SK-N-SH (cell line): ENCODE data around the gene PARD3. TPM values are rescaled to one million over a fixed set of nuclear protein-coding genes. Genes with fewer than 3 reads are reported as not detected.

Experiments used
- CTCF ChIA-PET: fragments of 300-600, 350-600 bp; formaldehyde crosslinking; extraction: SDS; loops from one replicate; lab custom pipeline; 2021; lab: Yijun Ruan, JAX
- POLR2A ChIA-PET: fragments of 350-600 bp; sonication (Branson Sonifier 250); formaldehyde crosslinking; extraction: SDS; loops from one replicate; lab custom pipeline; 2020; ENCODE audit warnings: antibody characterized with exemption, inconsistent platforms; lab: Yijun Ruan, JAX
- DNase-seq: peaks from one replicate; pipeline ENCODE4 v3.0.0; 2012
- H2AFZ ChIP-seq: fragments of 200-600 bp; sonication (generic); 2 replicates; pipeline ENCODE4 v1.8.1; 2016; ENCODE audit warnings: antibody characterized with exemption, mild to moderate bottlenecking, low read depth
- H3F3A ChIP-seq: fragments of 200-600 bp; sonication (generic); replicated peaks from 2 replicates; pipeline ENCODE3; 2016; ENCODE audit warnings: antibody characterized with exemption, mild to moderate bottlenecking; ENCODE audit not compliant: insufficient read depth
- H3K27ac ChIP-seq, 2 experiments: fragments of 200-500 bp in 1 of 2; fragments of 200-600 bp in 1 of 2; sonication (Bioruptor generic) in 1 of 2; sonication (generic), shearing (Covaris generic) in 1 of 2; 2 replicates each; pipeline versions ENCODE4 v1.5.1 to v1.6.1; 2014 to 2016; ENCODE audit warnings: low read depth in 2 of 2, inconsistent platforms in 1 of 2, low read length in 1 of 2, mild to moderate bottlenecking in 1 of 2, mixed read lengths in 1 of 2
- H3K27me3 ChIP-seq: fragments of 200-600 bp; sonication (generic), shearing (Covaris generic); 2 replicates; pipeline ENCODE4 v1.6.1; 2016; ENCODE audit warnings: mixed run types; ENCODE audit not compliant: insufficient read depth
- H3K36me3 ChIP-seq, 2 experiments: fragments of 200-500 bp in 1 of 2; fragments of 200-600 bp in 1 of 2; sonication (Bioruptor generic) in 1 of 2; sonication (generic) in 1 of 2; replicated peaks in 1 of 2; 2 replicates each; pipeline versions ENCODE3 to v1.5.1; 2014 to 2016; ENCODE audit warnings: low read length in 1 of 2, mild to moderate bottlenecking in 1 of 2; ENCODE audit not compliant: insufficient read depth in 2 of 2, control insufficient read depth in 1 of 2
- H3K4me1 ChIP-seq, 2 experiments: fragments of 200-500 bp in 1 of 2; fragments of 200-600 bp in 1 of 2; sonication (Bioruptor generic) in 1 of 2; sonication (generic), shearing (Covaris generic) in 1 of 2; 2 replicates each; pipeline versions ENCODE4 v1.5.1 to v1.6.1; 2014 to 2016; ENCODE audit warnings: low read depth in 1 of 2, low read length in 1 of 2, mixed run types in 1 of 2; ENCODE audit not compliant: insufficient read depth in 2 of 2, control insufficient read depth in 1 of 2
- H3K4me2 ChIP-seq: fragments of 200-600 bp; sonication (generic), shearing (Covaris generic); 2 replicates; pipeline ENCODE4 v1.6.1; 2017; ENCODE audit warnings: mixed run types
- H3K4me3 ChIP-seq, 2 experiments: fragments of 200-500 bp in 1 of 2; fragments of 200-600 bp in 1 of 2; sonication (Bioruptor generic) in 1 of 2; sonication (generic), shearing (Covaris generic) in 1 of 2; 2 replicates each; pipeline versions ENCODE4 v1.5.1 to v1.8.1; 2014 to 2016; ENCODE audit warnings: low read depth in 2 of 2, inconsistent platforms in 1 of 2, low read length in 1 of 2, mild to moderate bottlenecking in 1 of 2, mixed read lengths in 1 of 2, moderate library complexity in 1 of 2
- H3K79me2 ChIP-seq: fragments of 200-600 bp; sonication (generic); 2 replicates; pipeline ENCODE4 v1.8.1; 2017; ENCODE audit warnings: mild to moderate bottlenecking; ENCODE audit not compliant: insufficient read depth
- H3K9ac ChIP-seq: fragments of 200-600 bp; sonication (generic); 2 replicates; pipeline ENCODE4 v1.6.1; 2017; ENCODE audit warnings: mixed run types
- H3K9me2 ChIP-seq: fragments of 200-600 bp; sonication (generic); 2 replicates; pipeline ENCODE4 v1.6.1; 2017; ENCODE audit warnings: mixed run types
- H3K9me3 ChIP-seq: fragments of 200-600 bp; sonication (generic); 2 replicates; pipeline ENCODE4 v1.6.1; 2017; ENCODE audit warnings: mixed run types, mild to moderate bottlenecking, moderate library complexity
- H4K20me1 ChIP-seq: fragments of 200-600 bp; sonication (generic); 2 replicates; pipeline ENCODE4 v1.6.1; 2017; ENCODE audit warnings: mild to moderate bottlenecking, mixed run types; ENCODE audit not compliant: insufficient read depth
- ELF1 ChIP-seq: IDR thresholded peaks from 2 replicates; pipeline ENCODE4 v1.4.0; 2012
- FOSL2 ChIP-seq: IDR thresholded peaks from 2 replicates; pipeline ENCODE4 v1.4.0; 2012; ENCODE audit warnings: low read depth, mild to moderate bottlenecking, moderate library complexity, borderline replicate concordance
- FOXJ3 ChIP-seq: sonication (generic); formaldehyde crosslinking; IDR thresholded peaks from 2 replicates; pipeline ENCODE4 v1.5.1; 2020; ENCODE audit warnings: mild to moderate bottlenecking, missing genetic modification reagents
- GABPA ChIP-seq: IDR thresholded peaks from 2 replicates; pipeline ENCODE4 v1.4.0; 2012; ENCODE audit warnings: low read depth, mild to moderate bottlenecking
- JUND ChIP-seq: IDR thresholded peaks from 2 replicates; pipeline ENCODE4 v1.4.0; 2012
- MEF2A ChIP-seq: IDR thresholded peaks from 2 replicates; pipeline ENCODE4 v1.4.0; 2012; ENCODE audit warnings: low read depth, borderline replicate concordance
- MXI1 ChIP-seq: IDR thresholded peaks from 2 replicates; pipeline ENCODE4 v1.6.1; 2012; ENCODE audit warnings: mild to moderate bottlenecking, low read depth, low read length, improper control_type of control experiment
- POLR2AphosphoS5 ChIP-seq: IDR thresholded peaks from 2 replicates; pipeline ENCODE4 v1.6.1; 2012; ENCODE audit warnings: low read depth, low read length
- RAD21 ChIP-seq: IDR thresholded peaks from 2 replicates; pipeline ENCODE4 v1.6.1; 2012; ENCODE audit warnings: mild to moderate bottlenecking, low read length
- RCOR1 ChIP-seq: fragments of 150-350 bp; IDR thresholded peaks from 2 replicates; pipeline ENCODE4 v1.6.1; 2017; ENCODE audit warnings: antibody characterized with exemption, low read length
- RFX5 ChIP-seq: IDR thresholded peaks from 2 replicates; pipeline ENCODE4 v1.6.1; 2012; ENCODE audit warnings: mild to moderate bottlenecking, improper control_type of control experiment, low read length
- RXRA ChIP-seq: IDR thresholded peaks from 2 replicates; pipeline ENCODE4 v1.4.0; 2012; ENCODE audit warnings: low read depth, mild to moderate bottlenecking, borderline replicate concordance
- SMC3 ChIP-seq: IDR thresholded peaks from 2 replicates; pipeline ENCODE4 v1.6.1; 2012; ENCODE audit warnings: low read depth, low read length, improper control_type of control experiment
- TCF12 ChIP-seq: IDR thresholded peaks from 2 replicates; pipeline ENCODE4 v1.4.0; 2012
- TEAD4 ChIP-seq: IDR thresholded peaks from 2 replicates; pipeline ENCODE4 v1.4.0; 2012; ENCODE audit warnings: mild to moderate bottlenecking, borderline replicate concordance; ENCODE audit not compliant: insufficient read depth
- YY1 ChIP-seq: IDR thresholded peaks from 2 replicates; pipeline ENCODE4 v1.4.0; 2012; ENCODE audit warnings: low read depth, mild to moderate bottlenecking
- WGBS: methylation state at CpG from one replicate; pipeline ENCODE4 v1.1.6; 2017; ENCODE audit warnings: low lambda C conversion rate; 5-methylcytosine and 5-hydroxymethylcytosine counted together
- polyA plus RNA-seq, 3 experiments: library from polyadenylated mRNA; depleted of rRNA; stranded (reverse); fragments of >200 nt; gene quantifications; 2 replicates each; pipeline ENCODE4 v1.2.3, GENCODE V29; 2012
- TF ChIP-seq, protein P1 (sequence below): IDR thresholded peaks from 2 replicates; pipeline ENCODE4; 2012
- TF ChIP-seq, protein P2 (sequence below): IDR thresholded peaks from 2 replicates; pipeline ENCODE4 v1.4.0; 2012; ENCODE audit warnings: low read depth, borderline replicate concordance
- TF ChIP-seq, protein P3 (sequence below): IDR thresholded peaks from 2 replicates; pipeline ENCODE4 v1.6.1; 2012; ENCODE audit warnings: mild to moderate bottlenecking, low read depth, low read length, moderate library complexity
- TF ChIP-seq, protein P4 (sequence below): fragments of 200-600 bp; sonication (generic); IDR thresholded peaks from 2 replicates; pipeline ENCODE4 v1.6.1; 2017; ENCODE audit warnings: antibody characterized with exemption, mild to moderate bottlenecking, moderate library complexity

PARD3 gene
- polyA plus RNA-seq, 1 of the 3 experiments (the other 2 are of a cell fraction), result 29.4 TPM

DNA sequence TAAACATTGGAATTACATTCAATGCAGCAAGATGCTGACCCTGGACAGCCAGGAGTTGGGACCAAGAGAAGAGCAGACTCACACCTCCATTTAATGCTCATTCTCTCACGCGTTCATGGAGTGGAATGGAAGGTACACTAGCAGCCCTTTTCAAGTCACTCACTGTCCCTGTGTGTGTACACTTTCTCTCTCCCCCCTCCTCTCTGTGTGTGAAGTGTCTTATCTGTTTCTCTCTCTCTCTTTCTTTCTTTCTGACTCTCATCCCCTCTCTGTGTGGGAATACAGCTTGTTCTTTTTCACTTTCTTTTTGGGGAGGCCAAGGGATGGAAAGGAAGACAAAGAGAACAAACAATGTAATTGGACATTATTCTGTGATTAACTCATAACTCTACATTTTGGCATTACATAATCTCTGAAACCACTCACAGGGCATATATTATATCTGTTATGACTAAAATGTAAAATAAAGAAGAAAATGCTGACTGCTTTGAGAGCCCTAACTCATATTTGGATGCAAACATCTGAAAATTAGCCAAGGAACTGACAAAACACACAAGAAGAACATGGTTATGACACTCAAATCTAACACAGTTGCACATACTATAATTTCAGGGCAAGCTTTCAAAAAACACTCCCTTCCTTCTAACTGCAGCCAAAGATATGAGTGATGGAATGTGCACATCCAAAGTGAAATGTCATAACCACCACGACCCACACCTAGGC lies 188.8 kb downstream of the PARD3 start:
- WGBS, result 93% methylated on average over 3 of the region's 3 CpGs
- H3K4me3 ChIP-seq, result no peak overlapping the region
- H2AFZ ChIP-seq, result no peak overlapping the region
- POLR2A ChIA-PET, result no interaction called here
- no peaks in the 10 kb centered on the region for H3F3A ChIP-seq
- H3K27me3 ChIP-seq, result no peaks in the 10 kb centered on the region
- no peaks in the 10 kb centered on the region for H4K20me1 ChIP-seq
- DNase-seq, result no peak
- no peaks in the 10 kb centered on the region for H3K9me2 ChIP-seq
- CTCF ChIA-PET, result interaction anchor here (0.7 to 4.5 kb wide), 2 partner anchors 12 to 1300 kb away, joined by 4 to 35 read pairs; no protein-coding TSS in a partner anchor
- TF ChIP-seq TEAD4 (no peak), FOXJ3 (CRISPR knock-in tag) (no peak), RCOR1 (no peak), JUND (no peak), YY1 (no peak), POLR2AphosphoS5 (no peak), GABPA (no peak), TCF12 (no peak), SMC3 (no peak), MEF2A (no peak), RAD21 (no peak), ELF1 (no peak), MXI1 (no peak), RFX5 (no peak), FOSL2 (no peak), RXRA (no peak)
- TF ChIP-seq, protein P1, sequence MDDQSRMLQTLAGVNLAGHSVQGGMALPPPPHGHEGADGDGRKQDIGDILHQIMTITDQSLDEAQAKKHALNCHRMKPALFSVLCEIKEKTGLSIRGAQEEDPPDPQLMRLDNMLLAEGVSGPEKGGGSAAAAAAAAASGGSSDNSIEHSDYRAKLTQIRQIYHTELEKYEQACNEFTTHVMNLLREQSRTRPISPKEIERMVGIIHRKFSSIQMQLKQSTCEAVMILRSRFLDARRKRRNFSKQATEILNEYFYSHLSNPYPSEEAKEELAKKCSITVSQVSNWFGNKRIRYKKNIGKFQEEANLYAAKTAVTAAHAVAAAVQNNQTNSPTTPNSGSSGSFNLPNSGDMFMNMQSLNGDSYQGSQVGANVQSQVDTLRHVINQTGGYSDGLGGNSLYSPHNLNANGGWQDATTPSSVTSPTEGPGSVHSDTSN, result no peak
- TF ChIP-seq, protein P2, sequence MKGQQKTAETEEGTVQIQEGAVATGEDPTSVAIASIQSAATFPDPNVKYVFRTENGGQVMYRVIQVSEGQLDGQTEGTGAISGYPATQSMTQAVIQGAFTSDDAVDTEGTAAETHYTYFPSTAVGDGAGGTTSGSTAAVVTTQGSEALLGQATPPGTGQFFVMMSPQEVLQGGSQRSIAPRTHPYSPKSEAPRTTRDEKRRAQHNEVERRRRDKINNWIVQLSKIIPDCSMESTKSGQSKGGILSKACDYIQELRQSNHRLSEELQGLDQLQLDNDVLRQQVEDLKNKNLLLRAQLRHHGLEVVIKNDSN, result no peak
- TF ChIP-seq, protein P3, sequence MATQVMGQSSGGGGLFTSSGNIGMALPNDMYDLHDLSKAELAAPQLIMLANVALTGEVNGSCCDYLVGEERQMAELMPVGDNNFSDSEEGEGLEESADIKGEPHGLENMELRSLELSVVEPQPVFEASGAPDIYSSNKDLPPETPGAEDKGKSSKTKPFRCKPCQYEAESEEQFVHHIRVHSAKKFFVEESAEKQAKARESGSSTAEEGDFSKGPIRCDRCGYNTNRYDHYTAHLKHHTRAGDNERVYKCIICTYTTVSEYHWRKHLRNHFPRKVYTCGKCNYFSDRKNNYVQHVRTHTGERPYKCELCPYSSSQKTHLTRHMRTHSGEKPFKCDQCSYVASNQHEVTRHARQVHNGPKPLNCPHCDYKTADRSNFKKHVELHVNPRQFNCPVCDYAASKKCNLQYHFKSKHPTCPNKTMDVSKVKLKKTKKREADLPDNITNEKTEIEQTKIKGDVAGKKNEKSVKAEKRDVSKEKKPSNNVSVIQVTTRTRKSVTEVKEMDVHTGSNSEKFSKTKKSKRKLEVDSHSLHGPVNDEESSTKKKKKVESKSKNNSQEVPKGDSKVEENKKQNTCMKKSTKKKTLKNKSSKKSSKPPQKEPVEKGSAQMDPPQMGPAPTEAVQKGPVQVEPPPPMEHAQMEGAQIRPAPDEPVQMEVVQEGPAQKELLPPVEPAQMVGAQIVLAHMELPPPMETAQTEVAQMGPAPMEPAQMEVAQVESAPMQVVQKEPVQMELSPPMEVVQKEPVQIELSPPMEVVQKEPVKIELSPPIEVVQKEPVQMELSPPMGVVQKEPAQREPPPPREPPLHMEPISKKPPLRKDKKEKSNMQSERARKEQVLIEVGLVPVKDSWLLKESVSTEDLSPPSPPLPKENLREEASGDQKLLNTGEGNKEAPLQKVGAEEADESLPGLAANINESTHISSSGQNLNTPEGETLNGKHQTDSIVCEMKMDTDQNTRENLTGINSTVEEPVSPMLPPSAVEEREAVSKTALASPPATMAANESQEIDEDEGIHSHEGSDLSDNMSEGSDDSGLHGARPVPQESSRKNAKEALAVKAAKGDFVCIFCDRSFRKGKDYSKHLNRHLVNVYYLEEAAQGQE, result no peak
- TF ChIP-seq, protein P4, sequence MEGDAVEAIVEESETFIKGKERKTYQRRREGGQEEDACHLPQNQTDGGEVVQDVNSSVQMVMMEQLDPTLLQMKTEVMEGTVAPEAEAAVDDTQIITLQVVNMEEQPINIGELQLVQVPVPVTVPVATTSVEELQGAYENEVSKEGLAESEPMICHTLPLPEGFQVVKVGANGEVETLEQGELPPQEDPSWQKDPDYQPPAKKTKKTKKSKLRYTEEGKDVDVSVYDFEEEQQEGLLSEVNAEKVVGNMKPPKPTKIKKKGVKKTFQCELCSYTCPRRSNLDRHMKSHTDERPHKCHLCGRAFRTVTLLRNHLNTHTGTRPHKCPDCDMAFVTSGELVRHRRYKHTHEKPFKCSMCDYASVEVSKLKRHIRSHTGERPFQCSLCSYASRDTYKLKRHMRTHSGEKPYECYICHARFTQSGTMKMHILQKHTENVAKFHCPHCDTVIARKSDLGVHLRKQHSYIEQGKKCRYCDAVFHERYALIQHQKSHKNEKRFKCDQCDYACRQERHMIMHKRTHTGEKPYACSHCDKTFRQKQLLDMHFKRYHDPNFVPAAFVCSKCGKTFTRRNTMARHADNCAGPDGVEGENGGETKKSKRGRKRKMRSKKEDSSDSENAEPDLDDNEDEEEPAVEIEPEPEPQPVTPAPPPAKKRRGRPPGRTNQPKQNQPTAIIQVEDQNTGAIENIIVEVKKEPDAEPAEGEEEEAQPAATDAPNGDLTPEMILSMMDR, result no peak
- TF ChIP-seq, all 33 proteins: peak for 0
- peak overlapping the region in 1 of 2 experiments; percentile 14; a peak in 1 of 4 replicates for H3K27ac ChIP-seq
- H3K4me2 ChIP-seq, result 0 out of 2 replicates have a peak overlapping the region, but pooled peaks have one; percentile 5
- peaks cover 5% of the 10 kb centered on the region; the same call in 1 of the 2 replicates for H3K79me2 ChIP-seq
- H3K9me3 ChIP-seq, result no peaks in the 10 kb centered on the region
- peaks cover 4 to 8% of the 10 kb centered on the region in 2 experiments; a peak in 2 of 4 replicates for H3K4me1 ChIP-seq
- no peaks in the 10 kb centered on the region for H3K36me3 ChIP-seq
- no peak overlapping the region for H3K9ac ChIP-seq
